Medulla oblongata (tissue), 1 donor: Measurements from ENCODE around the gene HOXD9.
A peak's percentile ranks its signal among the peaks of the same experiment; 100 is the strongest.

ENCODE experiments used
- DNase-seq: peaks from one replicate; pipeline ENCODE4 v3.0.0-alpha.2; 2015; ENCODE audit errors: extremely low spot score

HOXD9 gene

GRCh38 chr2:176085861-176086771 is 36.4 kb upstream of the HOXD9 start:
- peak; percentile 65 for DNase-seq

- no peak for DNase-seq
Observed at GRCh38 chr2:176087330-176088047, 35.0 kb upstream of the HOXD9 start.

GRCh38 chr2:176088048-176088936 is 34.2 kb upstream of the HOXD9 start:
- peak; percentile 67 for DNase-seq

GRCh38 chr2:176088937-176089842 is 33.3 kb upstream of the HOXD9 start:
- no peak for DNase-seq

GRCh38 chr2:176089843-176090395 is 32.6 kb upstream of the HOXD9 start:
- DNase-seq = no peak

GRCh38 chr2:176090862-176091261 is 31.7 kb upstream of the HOXD9 start:
- DNase-seq = no peak

GRCh38 chr2:176091329-176092258 is 30.9 kb upstream of the HOXD9 start:
- DNase-seq = no peak

GRCh38 chr2:176092270-176093144 is 30.0 kb upstream of the HOXD9 start, which contains the start of gene HOXD13:
HOXD13 (plus strand) TSS chr2:176092721; CDS start chr2:176092891, 170 bp downstream.
- DNase-seq = no peak

GRCh38 chr2:176093145-176093897 is 29.2 kb upstream of the HOXD9 start:
- DNase-seq = no peak

- no peak for DNase-seq
Observed at GRCh38 chr2:176093898-176094249, 28.6 kb upstream of the HOXD9 start.

GRCh38 chr2:176094349-176094748 is 28.2 kb upstream of the HOXD9 start:
- no peak for DNase-seq

- DNase-seq = no peak
Observed at GRCh38 chr2:176095421-176095820, 27.1 kb upstream of the HOXD9 start.

GRCh38 chr2:176096243-176096985 is 26.1 kb upstream of the HOXD9 start:
- no peak for DNase-seq

- DNase-seq = peak; percentile 53
Observed at GRCh38 chr2:176096986-176097819, 25.3 kb upstream of the HOXD9 start.

- DNase-seq = no peak
Observed at GRCh38 chr2:176097820-176098365, 24.6 kb upstream of the HOXD9 start.
